ENCODE data around the gene CD40.

- TF ChIP-seq, protein P1, sequence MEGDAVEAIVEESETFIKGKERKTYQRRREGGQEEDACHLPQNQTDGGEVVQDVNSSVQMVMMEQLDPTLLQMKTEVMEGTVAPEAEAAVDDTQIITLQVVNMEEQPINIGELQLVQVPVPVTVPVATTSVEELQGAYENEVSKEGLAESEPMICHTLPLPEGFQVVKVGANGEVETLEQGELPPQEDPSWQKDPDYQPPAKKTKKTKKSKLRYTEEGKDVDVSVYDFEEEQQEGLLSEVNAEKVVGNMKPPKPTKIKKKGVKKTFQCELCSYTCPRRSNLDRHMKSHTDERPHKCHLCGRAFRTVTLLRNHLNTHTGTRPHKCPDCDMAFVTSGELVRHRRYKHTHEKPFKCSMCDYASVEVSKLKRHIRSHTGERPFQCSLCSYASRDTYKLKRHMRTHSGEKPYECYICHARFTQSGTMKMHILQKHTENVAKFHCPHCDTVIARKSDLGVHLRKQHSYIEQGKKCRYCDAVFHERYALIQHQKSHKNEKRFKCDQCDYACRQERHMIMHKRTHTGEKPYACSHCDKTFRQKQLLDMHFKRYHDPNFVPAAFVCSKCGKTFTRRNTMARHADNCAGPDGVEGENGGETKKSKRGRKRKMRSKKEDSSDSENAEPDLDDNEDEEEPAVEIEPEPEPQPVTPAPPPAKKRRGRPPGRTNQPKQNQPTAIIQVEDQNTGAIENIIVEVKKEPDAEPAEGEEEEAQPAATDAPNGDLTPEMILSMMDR (conservative IDR thresholded peaks at IDR 0.05; ENCODE audit: low read length): no peak
- TF ChIP-seq EZH2phosphoT487 (IDR thresholded peaks at IDR 0.05; ENCODE audit: borderline replicate concordance, low read depth, low read length): no peak
Measured at GRCh38 chr20:46100988-46101387, 17.1 kb upstream of the CD40 start.
